Muscle layer of colon (tissue), 2 donors: ENCODE data around the gene C1QB.

Source experiments
- H3K27ac ChIP-seq: one replicate; pipeline ENCODE4 v1.7.0; 2013; ENCODE audit warnings: low read depth, mild to moderate bottlenecking, low read length, moderate library complexity
- H3K27me3 ChIP-seq, 2 donors: one replicate each; pipeline ENCODE4 v1.7.0; 2013; ENCODE audit warnings: low read length in 2 of 2, mild to moderate bottlenecking in 2 of 2; ENCODE audit not compliant: insufficient read depth in 2 of 2, control insufficient read depth in 1 of 2
- H3K36me3 ChIP-seq: one replicate; pipeline ENCODE4 v1.7.0; 2013; ENCODE audit warnings: mild to moderate bottlenecking, low read length; ENCODE audit not compliant: insufficient read depth
- H3K4me1 ChIP-seq: one replicate; pipeline ENCODE4 v1.7.0; 2013; ENCODE audit warnings: mild to moderate bottlenecking, low read length; ENCODE audit not compliant: insufficient read depth
- H3K4me3 ChIP-seq, 2 donors: one replicate each; pipeline ENCODE4 v1.7.0; 2013; ENCODE audit warnings: low read length in 2 of 2, low read depth in 1 of 2, mild to moderate bottlenecking in 1 of 2, moderate library complexity in 1 of 2
- H3K9ac ChIP-seq: one replicate; pipeline ENCODE4 v1.7.0; 2013; ENCODE audit warnings: low read length
- H3K9me3 ChIP-seq: one replicate; pipeline ENCODE4 v1.7.0; 2013; ENCODE audit warnings: mild to moderate bottlenecking, low read length
- donor health status: abdominal sarcoma.
- donor health status: Adenocarcinoma of cecum.

Gene C1QB

GRCh38 chr1:22618056-22618455, 35.0 kb upstream of the C1QB start:
- Histone ChIP-seq H3K9me3 (no peaks in the 10 kb centered on the region), H3K4me1 (no peaks in the 10 kb centered on the region), H3K36me3 (no peaks in the 10 kb centered on the region), H3K27ac (no peak overlapping the region), H3K27me3 (peaks cover 17 to 36% of the 10 kb centered on the region in 2 donors), H3K9ac (no peak overlapping the region), H3K4me3 (no peak overlapping the region)

DNA sequence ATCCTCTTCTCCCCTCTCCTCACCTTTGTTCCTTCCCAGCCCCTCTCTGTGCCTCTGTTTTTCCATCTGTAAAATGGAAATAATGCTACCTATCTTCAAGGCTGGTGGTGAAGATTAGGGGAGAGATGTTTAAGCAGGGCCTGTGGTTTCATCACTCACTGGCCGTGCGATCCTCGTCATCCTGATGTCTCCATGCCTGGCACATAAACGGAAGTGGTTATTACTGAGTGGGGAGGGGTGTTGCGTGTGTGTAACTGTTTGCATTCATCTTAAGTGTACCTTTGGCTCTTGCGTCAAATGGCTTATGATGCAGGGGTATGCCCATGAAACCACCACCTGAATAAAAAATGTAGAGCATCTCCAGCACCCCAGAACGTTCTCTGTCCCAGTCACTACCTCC, 33.8 kb upstream of the C1QB start:
- Histone ChIP-seq H3K36me3 (no peaks in the 10 kb centered on the region), H3K4me3 (no peak overlapping the region), H3K4me1 (no peaks in the 10 kb centered on the region), H3K27me3 (peaks cover 17 to 24% of the 10 kb centered on the region in 2 donors), H3K9me3 (no peaks in the 10 kb centered on the region), H3K9ac (no peak overlapping the region), H3K27ac (no peak overlapping the region)

DNA sequence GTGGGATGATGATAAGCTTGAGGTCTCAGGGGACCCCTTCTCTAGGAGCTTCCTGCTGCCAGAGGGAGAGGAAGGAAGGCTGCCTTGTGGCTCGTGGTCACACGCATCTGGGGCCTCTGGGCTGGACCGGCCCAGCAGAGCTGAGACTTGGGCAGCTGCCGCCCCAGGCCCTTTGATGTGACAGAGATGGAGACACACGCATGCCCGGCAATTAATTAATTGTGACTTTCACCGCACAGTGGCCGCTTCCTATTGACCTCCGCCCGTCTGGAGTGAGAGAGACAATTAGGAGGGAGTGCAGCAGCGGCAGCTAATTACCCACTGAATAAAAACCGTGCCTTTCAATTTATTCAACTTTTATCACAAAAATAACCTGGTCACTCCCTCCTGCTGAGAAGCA, 33.2 kb upstream of the C1QB start:
- H3K9me3 ChIP-seq: no peaks in the 10 kb centered on the region
- H3K9ac ChIP-seq: no peak overlapping the region
- no peak overlapping the region for H3K4me3 ChIP-seq
- H3K36me3 ChIP-seq: no peaks in the 10 kb centered on the region
- no peaks in the 10 kb centered on the region for H3K4me1 ChIP-seq
- H3K27ac ChIP-seq: no peak overlapping the region
- peaks cover 18 to 25% of the 10 kb centered on the region in 2 donors for H3K27me3 ChIP-seq

DNA sequence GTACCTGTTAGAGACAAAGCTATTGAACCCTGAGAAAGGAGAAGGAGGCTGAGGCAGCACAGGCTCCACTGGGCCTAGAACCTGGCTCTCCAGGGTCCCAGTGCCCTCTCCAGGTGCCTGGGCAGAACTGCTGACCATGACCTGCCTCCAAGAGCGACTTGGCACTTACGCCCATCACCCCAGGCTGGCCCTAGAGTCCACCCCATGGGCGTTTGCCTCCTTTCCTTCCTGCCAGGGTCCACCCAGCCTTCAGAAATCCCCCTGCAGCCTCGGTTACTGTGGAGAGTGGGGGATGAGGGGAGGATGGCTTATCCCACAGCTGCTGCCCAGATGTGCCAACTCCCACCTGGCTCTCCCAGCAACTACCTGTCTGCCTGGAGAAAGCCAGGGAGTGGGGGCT, 31.3 kb upstream of the C1QB start:
- Histone ChIP-seq H3K9ac (no peak overlapping the region), H3K27ac (no peak overlapping the region), H3K4me3 (no peak overlapping the region), H3K9me3 (no peaks in the 10 kb centered on the region), H3K27me3 (peaks cover 20 to 40% of the 10 kb centered on the region in 2 donors), H3K36me3 (no peaks in the 10 kb centered on the region), H3K4me1 (no peaks in the 10 kb centered on the region)

- Histone ChIP-seq H3K36me3 (no peaks in the 10 kb centered on the region), H3K9me3 (no peaks in the 10 kb centered on the region), H3K4me1 (no peaks in the 10 kb centered on the region), H3K27me3 (peaks cover 13 to 47% of the 10 kb centered on the region in 2 donors), H3K4me3 (no peak overlapping the region), H3K9ac (no peak overlapping the region), H3K27ac (no peak overlapping the region)
These were observed 27.6 kb upstream of the C1QB start for GRCh38 chr1:22625262-22625925.

GRCh38 chr1:22626237-22627157, 26.5 kb upstream of the C1QB start:
- Histone ChIP-seq H3K4me3 (no peak overlapping the region), H3K9me3 (no peaks in the 10 kb centered on the region), H3K27ac (no peak overlapping the region), H3K36me3 (no peaks in the 10 kb centered on the region), H3K27me3 (peaks cover 13 to 45% of the 10 kb centered on the region in 2 donors), H3K4me1 (no peaks in the 10 kb centered on the region), H3K9ac (no peak overlapping the region)

GRCh38 chr1:22627331-22627730, 25.7 kb upstream of the C1QB start:
- peaks cover 13 to 39% of the 10 kb centered on the region in 2 donors for H3K27me3 ChIP-seq
- H3K9me3 ChIP-seq: no peaks in the 10 kb centered on the region
- no peak overlapping the region for H3K4me3 ChIP-seq
- no peaks in the 10 kb centered on the region for H3K36me3 ChIP-seq
- no peak overlapping the region for H3K9ac ChIP-seq
- no peaks in the 10 kb centered on the region for H3K4me1 ChIP-seq
- no peak overlapping the region for H3K27ac ChIP-seq

- H3K4me1 ChIP-seq: no peaks in the 10 kb centered on the region
- no peak overlapping the region for H3K9ac ChIP-seq
- H3K9me3 ChIP-seq: no peaks in the 10 kb centered on the region
- no peak overlapping the region for H3K4me3 ChIP-seq
- H3K27me3 ChIP-seq: peaks cover 13 to 39% of the 10 kb centered on the region in 2 donors
- H3K36me3 ChIP-seq: no peaks in the 10 kb centered on the region
- H3K27ac ChIP-seq: no peak overlapping the region
These were observed 24.2 kb upstream of the C1QB start for GRCh38 chr1:22628698-22629444.

GRCh38 chr1:22629886-22630285, 23.1 kb upstream of the C1QB start:
- Histone ChIP-seq H3K9ac (no peak overlapping the region), H3K9me3 (no peaks in the 10 kb centered on the region), H3K4me1 (no peaks in the 10 kb centered on the region), H3K27ac (no peak overlapping the region), H3K36me3 (no peaks in the 10 kb centered on the region), H3K27me3 (peaks cover 11 to 35% of the 10 kb centered on the region in 2 donors), H3K4me3 (no peak overlapping the region)

GRCh38 chr1:22633697-22634463, 19.2 kb upstream of the C1QB start:
- Histone ChIP-seq H3K36me3 (no peaks in the 10 kb centered on the region), H3K4me1 (no peaks in the 10 kb centered on the region), H3K9me3 (no peaks in the 10 kb centered on the region), H3K9ac (no peak overlapping the region), H3K27ac (no peak overlapping the region), H3K27me3 (peaks cover 0 to 2% of the 10 kb centered on the region in 2 donors), H3K4me3 (no peak overlapping the region)

GRCh38 chr1:22635436-22635835, 17.6 kb upstream of the C1QB start:
- Histone ChIP-seq H3K36me3 (no peaks in the 10 kb centered on the region), H3K27ac (no peak overlapping the region), H3K4me1 (no peaks in the 10 kb centered on the region)

More at GRCh38 chr1:22635436-22635835, 17.6 kb upstream of the C1QB start:
- Histone ChIP-seq H3K9ac (no peak overlapping the region), H3K9me3 (no peaks in the 10 kb centered on the region), H3K27me3 (no peaks in the 10 kb centered on the region), H3K4me3 (no peak overlapping the region)
